Measurements from ENCODE around the gene SPA17. TPM values are rescaled to one million over a fixed set of nuclear protein-coding genes. Genes with fewer than 3 reads are reported as not detected.

The SPA17 gene
- total and polyA plus RNA-seq, 9 of the 15 experiments (the other 6 are each of a cell fraction or from before 2014, with no cell fraction given): 6.0 to 19.5 (median 12.6) TPM

GRCh38 chr11:124643605-124644425, 29.9 kb upstream of the SPA17 start (continued):
- no peak for TF ChIP-seq DLX4 (CRISPR knock-in tag; IDR thresholded peaks at IDR 0.05)
- no peak for TF ChIP-seq ZNF764 (CRISPR knock-in tag; IDR thresholded peaks at IDR 0.05; ENCODE audit: low read depth)
- peak; percentile 32 for TF ChIP-seq HDAC3 (IDR thresholded peaks at IDR 0.05; ENCODE audit: borderline replicate concordance, partially characterized antibody)
- TF ChIP-seq ARID3A (IDR thresholded peaks at IDR 0.05; ENCODE audit: borderline replicate concordance, low read depth, low read length): 0 out of 2 replicates have a peak, but pooled peaks have one; percentile 20
- no peak for TF ChIP-seq ETV5 (CRISPR knock-in tag; IDR thresholded peaks at IDR 0.05; ENCODE audit: low read depth)
- peak; percentile 22; the same call in 1 of the 2 replicates for TF ChIP-seq PHF8 (IDR thresholded peaks at IDR 0.05; ENCODE audit: borderline replicate concordance, low read length)
- peak; percentile 42; the same call in 1 of the 2 replicates for TF ChIP-seq TAL1 (IDR thresholded peaks at IDR 0.05)
- no peak for TF ChIP-seq U2AF1 (optimal IDR thresholded peaks at IDR 0.05; ENCODE audit: low read depth, low read length)
- no peak for TF ChIP-seq TCF15 (CRISPR knock-in tag; IDR thresholded peaks at IDR 0.05)
- TF ChIP-seq RBBP5 (IDR thresholded peaks at IDR 0.05; ENCODE audit: borderline replicate concordance, insufficient read depth, low read length, poor library complexity, severe bottlenecking): peak; percentile 9
- TF ChIP-seq FOXO4 (CRISPR knock-in tag; IDR thresholded peaks at IDR 0.05): no peak
- peak; percentile 83 to 86 for TF ChIP-seq FOXK2 (conservative IDR thresholded peaks at IDR 0.05 in 1 of 2, IDR thresholded peaks at IDR 0.05 in 1 of 2; ENCODE audit: low read depth in 2 of 2)
- peak; percentile 70 for TF ChIP-seq JUND (IDR thresholded peaks at IDR 0.05; ENCODE audit: borderline replicate concordance, low read depth, low read length)
- peak; percentile 68; the same call in 1 of the 3 replicates for TF ChIP-seq JUND (tag; IDR thresholded peaks at IDR 0.05; ENCODE audit: borderline replicate concordance, low read depth, low read length)
- TF ChIP-seq PURB (CRISPR knock-in tag; IDR thresholded peaks at IDR 0.05; ENCODE audit: low read depth): no peak
- 0 out of 2 replicates have a peak, but pooled peaks have one; percentile 13 for TF ChIP-seq NCOA1 (IDR thresholded peaks at IDR 0.05; ENCODE audit: low read depth)
- TF ChIP-seq GATA2 (CRISPR knock-in tag; IDR thresholded peaks at IDR 0.05): peak; percentile 60
- TF ChIP-seq VEZF1 (CRISPR knock-in tag; IDR thresholded peaks at IDR 0.05): peak; percentile 25; the same call in 1 of the 2 replicates
- no peak for TF ChIP-seq ETV1 (tag; conservative IDR thresholded peaks at IDR 0.05; ENCODE audit: low read depth)
- TF ChIP-seq ZKSCAN8 (CRISPR knock-in tag; IDR thresholded peaks at IDR 0.05): no peak; the same call in 1 of the 2 replicates
- TF ChIP-seq TAF7 (tag; IDR thresholded peaks at IDR 0.05): peak; percentile 35; the same call in 1 of the 2 replicates

Measured in K562 (cell line).